HepG2 (cell line): ENCODE results near the gene XAF1. TPM values are rescaled to one million over a fixed set of nuclear protein-coding genes. Genes with fewer than 3 reads are reported as not detected.

ENCODE experiments used
- ATAC-seq: fragments of 200-7000 bp; cut with Tn5 transposase; 3 replicates; pipeline ENCODE4 v1.9.1; 2020; ENCODE audit warnings: mild to moderate bottlenecking, moderate library complexity
- BruUV-seq: library from RNA; stranded (reverse); fragments of 400-500 nt; replicated peaks from 2 replicates; lab custom pipeline; 2021; lab: Mats Ljungman, UMichigan
- CTCF ChIA-PET: fragments of 300-600 bp; formaldehyde crosslinking; extraction: SDS; loops from one replicate; lab custom pipeline; 2021; ENCODE audit warnings: low total read pairs, inconsistent platforms, low intra/inter-chr PET ratio; lab: Yijun Ruan, JAX
- POLR2A ChIA-PET: fragments of 350-600 bp; sonication (Branson Sonifier 250); formaldehyde crosslinking; loops from one replicate; lab custom pipeline; 2020; ENCODE audit warnings: antibody characterized with exemption, inconsistent platforms; lab: Yijun Ruan, JAX
- DNase-seq: peaks from one replicate; pipeline ENCODE4 v3.0.0-alpha.2; 2015; ENCODE audit warnings: low spot score
- FAIRE-seq: peaks from 3 replicates; lab custom pipeline; 2011; peaks lifted over from hg19 to GRCh38; lab: Jason Lieb, UNC
- H2AFZ ChIP-seq: one replicate; pipeline ENCODE4 v1.6.1; 2011; ENCODE audit warnings: low read length, inconsistent platforms
- H3K27ac ChIP-seq: fragments of 300-600 bp; 3 replicates; pipeline ENCODE4 v1.8.0; 2011; ENCODE audit warnings: mixed run types, mild to moderate bottlenecking, mixed read lengths, low read length, inconsistent platforms; ENCODE audit not compliant: insufficient read depth; ENCODE audit errors: extremely low read length
- H3K27me3 ChIP-seq, 2 experiments: fragments of 200-600 bp in 1 of 2; 2 replicates in 1 of 2; 3 replicates in 1 of 2; pipeline versions ENCODE4 v1.6.0 to v1.8.0; 2011; ENCODE audit warnings: low read length in 2 of 2, mild to moderate bottlenecking in 2 of 2, moderate library complexity in 2 of 2, inconsistent platforms in 1 of 2; ENCODE audit not compliant: insufficient read depth in 2 of 2, control insufficient read depth in 1 of 2
- H3K36me3 ChIP-seq, 2 experiments: fragments of 200-600 bp in 1 of 2; replicated peaks in 1 of 2; 2 replicates in 1 of 2; 3 replicates in 1 of 2; pipeline versions ENCODE4 v1.5.1 to v1.8.0; 2011; ENCODE audit warnings: low read length in 2 of 2, inconsistent platforms in 1 of 2; ENCODE audit not compliant: insufficient read depth in 2 of 2, control insufficient read depth in 1 of 2
- H3K4me1 ChIP-seq: 2 replicates; pipeline ENCODE4 v1.5.1; 2012; ENCODE audit warnings: low read length, inconsistent platforms; ENCODE audit not compliant: insufficient read depth
- H3K4me2 ChIP-seq: 2 replicates; pipeline ENCODE4 v1.6.0; 2011; ENCODE audit warnings: low read depth, low read length, inconsistent platforms
- H3K4me3 ChIP-seq, 3 experiments: fragments of 200-600 bp in 1 of 3; sonication (generic), shearing (Covaris generic) in 1 of 3; replicated peaks in 1 of 3; 2 replicates each; pipeline ENCODE4 v1.5.1; 2011 to 2016; ENCODE audit warnings: low read length in 3 of 3, inconsistent platforms in 2 of 3, low read depth in 2 of 3, mild to moderate bottlenecking in 2 of 3, control low read depth in 1 of 3, mixed read lengths in 1 of 3; ENCODE audit not compliant: insufficient read depth in 1 of 3
- H3K79me2 ChIP-seq: one replicate; pipeline ENCODE4 v1.6.1; 2011; ENCODE audit warnings: low read length, inconsistent platforms; ENCODE audit not compliant: insufficient read depth
- H3K9ac ChIP-seq: 2 replicates; pipeline ENCODE4 v1.6.0; 2011; ENCODE audit warnings: mild to moderate bottlenecking, low read depth, low read length, inconsistent platforms; ENCODE audit not compliant: insufficient read depth
- H3K9me3 ChIP-seq: 2 replicates; pipeline ENCODE4 v1.5.1; 2012; ENCODE audit warnings: mild to moderate bottlenecking, low read length
- H4K20me1 ChIP-seq: 2 replicates; pipeline ENCODE4 v1.6.0; 2011; ENCODE audit warnings: inconsistent platforms, mild to moderate bottlenecking, low read length, moderate library complexity; ENCODE audit not compliant: insufficient read depth
- CEBPB ChIP-seq: IDR thresholded peaks from 2 replicates; pipeline ENCODE4 v1.6.1; 2011; ENCODE audit warnings: low read depth, low read length, improper control_type of control experiment, borderline replicate concordance
- FOXA3 ChIP-seq: IDR thresholded peaks from 2 replicates; pipeline ENCODE4 v1.6.1; 2016; ENCODE audit warnings: missing genetic modification reagents, missing compliant biosample characterization
- GATAD2A ChIP-seq: IDR thresholded peaks from 2 replicates; pipeline ENCODE4 v1.6.1; 2016
- HNF1A ChIP-seq, 2 experiments: sonication (generic) in 1 of 2; formaldehyde crosslinking in 1 of 2; IDR thresholded peaks; 2 replicates each; pipeline versions ENCODE4 v1.4.0 to v1.6.1; 2016 to 2020; ENCODE audit warnings: borderline replicate concordance in 1 of 2, low read depth in 1 of 2, mild to moderate bottlenecking in 1 of 2, missing genetic modification reagents in 1 of 2
- KDM4B ChIP-seq: sonication (generic); formaldehyde crosslinking; IDR thresholded peaks from 2 replicates; pipeline ENCODE4 v1.4.0; 2020; ENCODE audit warnings: missing genetic modification reagents
- KMT2B ChIP-seq: IDR thresholded peaks from 2 replicates; pipeline ENCODE4 v1.6.1; 2016; ENCODE audit warnings: missing genetic modification reagents, missing compliant biosample characterization
- RXRB ChIP-seq: IDR thresholded peaks from 2 replicates; pipeline ENCODE4 v1.6.1; 2016; ENCODE audit warnings: borderline replicate concordance, missing genetic modification reagents, missing compliant biosample characterization
- TOE1 ChIP-seq: sonication (generic); formaldehyde crosslinking; IDR thresholded peaks from 2 replicates; pipeline ENCODE4 v1.4.0; 2020; ENCODE audit warnings: mild to moderate bottlenecking, missing genetic modification reagents
- ZBTB40 ChIP-seq, 2 experiments: fragments of 450-650 bp in 1 of 2; sonication (generic) in 1 of 2; formaldehyde crosslinking in 1 of 2; IDR thresholded peaks; 2 replicates each; pipeline versions ENCODE4 v1.6.1 to v1.8.0; 2016 to 2022; ENCODE audit warnings: antibody characterized with exemption in 1 of 2, mild to moderate bottlenecking in 1 of 2, missing genetic modification reagents in 1 of 2
- ZNF616 ChIP-seq: sonication (generic); formaldehyde crosslinking; IDR thresholded peaks from 2 replicates; pipeline ENCODE4 v1.5.0; 2020; ENCODE audit warnings: low read depth, mild to moderate bottlenecking, missing genetic modification reagents
- WGBS: methylation state at CpG from one replicate; pipeline ENCODE4 v1.1.6; 2017; ENCODE audit warnings: low lambda C conversion rate; 5-methylcytosine and 5-hydroxymethylcytosine counted together
- in situ Hi-C: cut with HindIII; loops from 2 replicates; pipeline ENCODE4 v1.10.0; 2017; ENCODE audit warnings: low pct_unique_long_range_greater_than_20kb; ENCODE audit not compliant: extremely low pct_ligation_motif_present
- intact Hi-C: fragments of 100-400 bp; cut with micrococcal nuclease; formaldehyde crosslinking; loops from one replicate; pipeline ENCODE4 v1.10.0; 2022; ENCODE audit not compliant: unreplicated experiment
- polyA plus RNA-seq, 8 experiments: library from polyadenylated mRNA; depleted of rRNA in 3 of 8; stranded (reverse) in 7 of 8; unstranded in 1 of 8; fragments of >200 nt; fragmentation: Illumina TruSeq in 4 of 8; extraction: Trizol in 4 of 8; gene quantifications; 2 replicates each; pipeline versions ENCODE4 v1.2.1 to v1.2.3, GENCODE V29; 2011 to 2016; ENCODE audit warnings: low read depth in 4 of 8, missing spikeins in 1 of 8, mixed read lengths in 1 of 8; ENCODE audit not compliant: insufficient read depth in 1 of 8
- total RNA-seq, 5 experiments: library from RNA; depleted of rRNA; stranded (reverse); fragments of >200 nt; fragmentation: Illumina TruSeq; extraction: Trizol; gene quantifications; 2 replicates each; pipeline ENCODE4 v1.2.3, GENCODE V29; 2016; ENCODE audit warnings: low read depth in 1 of 5

XAF1 gene
- total and polyA plus RNA-seq, 2 of the 13 experiments (the other 11 are each of a cell fraction or from before 2014, with no cell fraction given), result 1.2 to 2.4 TPM

- in situ Hi-C loops (no loop called here), intact Hi-C loops (loop anchor here (10.0 kb wide), 1 partner anchor 78 kb away; no protein-coding TSS in a partner anchor)
- 2% methylated on average over 2 of the region's 2 CpGs for WGBS
- Histone ChIP-seq H3K9ac (no peak overlapping the region), H3K36me3 (no peaks in the 10 kb centered on the region), H4K20me1 (no peaks in the 10 kb centered on the region), H3K79me2 (peaks cover 12% of the 10 kb centered on the region), H2AFZ (no peak overlapping the region), H3K9me3 (peaks cover 7% of the 10 kb centered on the region; the same call in 1 of the 2 replicates), H3K4me2 (no peak overlapping the region), H3K4me1 (peaks cover 54% of the 10 kb centered on the region), H3K27me3 (no peaks in the 10 kb centered on the region; a peak in 1 of 5 replicates), H3K4me3 (no peak overlapping the region), H3K27ac (no peak overlapping the region)
- ChIA-PET POLR2A (interaction anchor here (0.7 to 7.8 kb wide), 3 partner anchors 17 to 36 kb away, joined by 3 to 419 read pairs (median 3); no protein-coding TSS in a partner anchor), CTCF (interaction anchor here (1.2 kb wide), 1 partner anchor 51 kb away, joined by 3 read pairs; no protein-coding TSS in a partner anchor)
- BruUV-seq, result no TSS peak
- DNase-seq, result peak; percentile 35
- no peak for FAIRE-seq
- ATAC-seq, result no peak
- TF ChIP-seq HNF1A (IDR thresholded peaks at IDR 0.05; ENCODE audit: low read depth), result peak; percentile 69
- TF ChIP-seq HNF1A (CRISPR knock-in tag; IDR thresholded peaks at IDR 0.05; ENCODE audit: borderline replicate concordance), result peak; percentile 52; the same call in 1 of the 2 replicates
- TF ChIP-seq KMT2B (CRISPR knock-in tag), result no peak
- TF ChIP-seq ZBTB40 (IDR thresholded peaks at IDR 0.05), result peak; percentile 56
- peak; percentile 33; the same call in 1 of the 2 replicates for TF ChIP-seq ZBTB40 (CRISPR knock-in tag; IDR thresholded peaks at IDR 0.05)
- 0 out of 2 replicates have a peak, but pooled peaks have one; percentile 1 for TF ChIP-seq CEBPB
- no peak for TF ChIP-seq KDM4B
- peak; percentile 31; the same call in 1 of the 2 replicates for TF ChIP-seq FOXA3 (CRISPR knock-in tag)
- peak; percentile 45; the same call in 1 of the 2 replicates for TF ChIP-seq GATAD2A (CRISPR knock-in tag)
- TF ChIP-seq ZNF616 (CRISPR knock-in tag), result no peak
- TF ChIP-seq TOE1 (CRISPR knock-in tag), result no peak
- no peak for TF ChIP-seq RXRB (CRISPR knock-in tag)
Observed at GRCh38 chr17:6716736-6717135, 39.1 kb upstream of the XAF1 start.
